Measurements from ENCODE around the gene ITGA11.

ITGA11 gene

GRCh38 chr15:68330901-68331300 lies 101.1 kb downstream of the ITGA11 start:
- no peak for DNase-seq (ENCODE audit: low read depth in 2 of 2)

GRCh38 chr15:68330416-68330815 lies 101.5 kb downstream of the ITGA11 start:
- no peak for DNase-seq (ENCODE audit: low read depth in 2 of 2)

- no peak for DNase-seq (ENCODE audit: low read depth in 2 of 2)
These were observed 103.0 kb downstream of the ITGA11 start for GRCh38 chr15:68328964-68329363.

GRCh38 chr15:68328443-68328842 lies 103.5 kb downstream of the ITGA11 start:
- DNase-seq (ENCODE audit: low read depth in 2 of 2), result no peak

GRCh38 chr15:68326711-68327354 lies 105.1 kb downstream of the ITGA11 start:
- no peak for DNase-seq (ENCODE audit: low read depth in 2 of 2)

- no peak for DNase-seq (ENCODE audit: low read depth in 2 of 2)
These were observed 106.2 kb downstream of the ITGA11 start for GRCh38 chr15:68325726-68326125.

GRCh38 chr15:68322796-68323195 lies 109.2 kb downstream of the ITGA11 start:
- no peak for DNase-seq (ENCODE audit: low read depth in 2 of 2)

GRCh38 chr15:68321229-68321628 lies 110.7 kb downstream of the ITGA11 start:
- DNase-seq (ENCODE audit: low read depth in 2 of 2), result no peak

- no peak for DNase-seq (ENCODE audit: low read depth in 2 of 2)
These were observed 112.0 kb downstream of the ITGA11 start for GRCh38 chr15:68319997-68320396.

GRCh38 chr15:68318931-68319909 lies 112.7 kb downstream of the ITGA11 start:
- DNase-seq (ENCODE audit: low read depth in 2 of 2), result no peak

GRCh38 chr15:68318008-68318835 lies 113.7 kb downstream of the ITGA11 start:
- DNase-seq (ENCODE audit: low read depth in 2 of 2), result no peak

GRCh38 chr15:68317281-68318007 lies 114.5 kb downstream of the ITGA11 start:
- DNase-seq (ENCODE audit: low read depth in 2 of 2), result no peak

- no peak for DNase-seq (ENCODE audit: low read depth in 2 of 2)
These were observed 115.7 kb downstream of the ITGA11 start for GRCh38 chr15:68316061-68316804.

- DNase-seq (ENCODE audit: low read depth in 2 of 2), result no peak
These were observed 116.4 kb downstream of the ITGA11 start for GRCh38 chr15:68315495-68316031.

- no peak for DNase-seq (ENCODE audit: low read depth in 2 of 2)
These were observed 116.9 kb downstream of the ITGA11 start for GRCh38 chr15:68315035-68315434.

GRCh38 chr15:68314563-68314962 lies 117.4 kb downstream of the ITGA11 start:
- DNase-seq (ENCODE audit: low read depth in 2 of 2), result no peak

GRCh38 chr15:68313501-68314410 lies 118.2 kb downstream of the ITGA11 start:
- DNase-seq (ENCODE audit: low read depth in 2 of 2), result no peak

- DNase-seq (ENCODE audit: low read depth in 2 of 2), result no peak
These were observed 119.2 kb downstream of the ITGA11 start for GRCh38 chr15:68312701-68313204.

All from activated CD8-positive, alpha-beta memory T cell treated with anti-CD3 and anti-CD28 coated beads for 4 hours (primary cell).